Endothelial cell of umbilical vein (primary cell): ENCODE measurements around the gene HOXD12. TPM values are rescaled to one million over a fixed set of nuclear protein-coding genes. Genes with fewer than 3 reads are reported as not detected.
A peak's percentile ranks its signal among the peaks of the same experiment; 100 is the strongest.

Experiments used
- BruUV-seq: library from RNA; stranded (reverse); fragments of 400-500 nt; replicated peaks from 2 replicates; lab custom pipeline; 2021; lab: Mats Ljungman, UMichigan
- CTCF ChIA-PET: fragments of 300-600, 350-600 bp; sonication (Branson Sonifier 250); formaldehyde crosslinking; loops from one replicate; lab custom pipeline; 2021; ENCODE audit warnings: antibody characterized with exemption, inconsistent platforms; lab: Charles Lee
- POLR2A ChIA-PET: fragments of 300-600, 350-600 bp; sonication (Branson Sonifier 250); formaldehyde crosslinking; loops from one replicate; lab custom pipeline; 2021; ENCODE audit warnings: antibody characterized with exemption, inconsistent platforms; lab: Charles Lee
- DNase-seq: peaks from one replicate; pipeline ENCODE4 v3.0.0-alpha.2; 2011; ENCODE audit warnings: low read depth, low spot score
- FAIRE-seq: peaks from 2 replicates; lab custom pipeline; 2011; peaks lifted over from hg19 to GRCh38; lab: Jason Lieb, UNC
- H2AFZ ChIP-seq: 2 replicates; pipeline ENCODE4 v1.6.0; 2012; ENCODE audit warnings: low read depth, low read length, control low read depth, inconsistent platforms
- H3K27ac ChIP-seq: 2 replicates; pipeline ENCODE4 v1.5.1; 2011; ENCODE audit warnings: low read depth, mild to moderate bottlenecking, control low read depth, low read length, moderate library complexity; ENCODE audit not compliant: insufficient read depth
- H3K27me3 ChIP-seq, 2 experiments: 2 replicates each; pipeline versions ENCODE4 v1.6.0 to v1.6.1; 2011; ENCODE audit warnings: low read length in 2 of 2, mixed read lengths in 1 of 2; ENCODE audit not compliant: control insufficient read depth in 2 of 2, insufficient read depth in 2 of 2
- H3K36me3 ChIP-seq, 2 experiments: 2 replicates in 1 of 2; 3 replicates in 1 of 2; pipeline ENCODE4 v1.5.1; 2011; ENCODE audit warnings: low read length in 2 of 2, mild to moderate bottlenecking in 1 of 2, moderate library complexity in 1 of 2; ENCODE audit not compliant: control insufficient read depth in 2 of 2, insufficient read depth in 2 of 2; ENCODE audit errors: extremely low read depth in 1 of 2
- H3K4me1 ChIP-seq: 3 replicates; pipeline ENCODE4 v1.5.1; 2011; ENCODE audit warnings: mild to moderate bottlenecking, low read length; ENCODE audit not compliant: control insufficient read depth, insufficient read depth; ENCODE audit errors: extremely low read depth
- H3K4me2 ChIP-seq: 2 replicates; pipeline ENCODE4 v1.6.1; 2011; ENCODE audit warnings: low read length, control low read depth, mixed read lengths; ENCODE audit not compliant: insufficient read depth
- H3K4me3 ChIP-seq, 3 experiments: fragments of 200-600 bp in 1 of 3; sonication (generic), shearing (Covaris generic) in 1 of 3; replicated peaks in 1 of 3; 2 replicates each; pipeline ENCODE4 v1.5.1; 2011 to 2016; ENCODE audit warnings: control low read depth in 3 of 3, low read length in 3 of 3, mild to moderate bottlenecking in 2 of 3, inconsistent platforms in 1 of 3, low read depth in 1 of 3, moderate library complexity in 1 of 3; ENCODE audit not compliant: insufficient read depth in 1 of 3
- H3K79me2 ChIP-seq: 2 replicates; pipeline ENCODE4 v1.6.0; 2012; ENCODE audit warnings: low read length, inconsistent platforms; ENCODE audit not compliant: control insufficient read depth, insufficient read depth
- H3K9ac ChIP-seq: replicated peaks from 2 replicates; pipeline ENCODE3; 2011; ENCODE audit warnings: low read length, control low read depth; ENCODE audit not compliant: insufficient read depth; ENCODE audit errors: extremely low read depth
- H3K9me1 ChIP-seq: replicated peaks from 3 replicates; pipeline ENCODE4 v1.6.0; 2011; ENCODE audit warnings: mild to moderate bottlenecking, low read length; ENCODE audit not compliant: control insufficient read depth, insufficient read depth; ENCODE audit errors: extremely low read depth
- H3K9me3 ChIP-seq: replicated peaks from 2 replicates; pipeline ENCODE4 v1.5.1; 2012; ENCODE audit warnings: low read length, inconsistent platforms; ENCODE audit not compliant: control insufficient read depth, insufficient read depth
- H4K20me1 ChIP-seq: replicated peaks from 2 replicates; pipeline ENCODE3; 2011; ENCODE audit warnings: mild to moderate bottlenecking, low read length; ENCODE audit not compliant: control insufficient read depth, insufficient read depth; ENCODE audit errors: extremely low read depth
- CTCF ChIP-seq, 2 donors: IDR thresholded peaks; 1 replicate in 1 of 2; 2 replicates in 1 of 2; pipeline ENCODE4 v1.5.1; 2011; ENCODE audit warnings: low read length in 2 of 2, mild to moderate bottlenecking in 2 of 2, moderate library complexity in 2 of 2, control low read depth in 1 of 2, inconsistent platforms in 1 of 2, low read depth in 1 of 2; ENCODE audit not compliant: insufficient read depth in 1 of 2; ENCODE audit errors: extremely low read depth in 1 of 2
- EZH2 ChIP-seq: IDR thresholded peaks from 2 replicates; pipeline ENCODE4 v1.6.1; 2012; ENCODE audit warnings: borderline replicate concordance, low read depth, mild to moderate bottlenecking, moderate library complexity, low read length, inconsistent platforms; ENCODE audit not compliant: severe bottlenecking
- FOS ChIP-seq: IDR thresholded peaks from 2 replicates; pipeline ENCODE4 v1.6.1; 2011; ENCODE audit warnings: mild to moderate bottlenecking, low read length, moderate library complexity, borderline replicate concordance; ENCODE audit not compliant: insufficient read depth
- GATA2 ChIP-seq: IDR thresholded peaks from 2 replicates; pipeline ENCODE4 v1.7.0; 2011; ENCODE audit warnings: low read depth, mild to moderate bottlenecking, moderate library complexity, mixed read lengths, low read length; ENCODE audit not compliant: insufficient read length, insufficient read depth
- JUN ChIP-seq: IDR thresholded peaks from 2 replicates; pipeline ENCODE4 v1.6.1; 2011; ENCODE audit warnings: borderline replicate concordance, low read depth; ENCODE audit not compliant: insufficient read length, insufficient read depth
- MYC ChIP-seq: IDR thresholded peaks from one replicate; pipeline ENCODE4 v1.6.1; 2011; ENCODE audit warnings: mild to moderate bottlenecking, low read depth, low read length
- POLR2A ChIP-seq: IDR thresholded peaks from 2 replicates; pipeline ENCODE4 v1.6.1; 2012; ENCODE audit warnings: low read depth, mild to moderate bottlenecking, control low read depth, low read length
- POLR2AphosphoS5 ChIP-seq: IDR thresholded peaks from 2 replicates; pipeline ENCODE4 v1.6.1; 2012; ENCODE audit warnings: low read depth, mild to moderate bottlenecking, control low read depth, low read length, moderate library complexity; ENCODE audit not compliant: insufficient read depth
- dilution Hi-C: fragments of 300-500 bp; cut with MboI; formaldehyde crosslinking; loops from one replicate; pipeline ENCODE4 v1.15.0; 2019; ENCODE audit warnings: low sequenced_read_pairs; ENCODE audit not compliant: extremely low pct_ligation_motif_present
- intact Hi-C: fragments of 100-400 bp; cut with micrococcal nuclease; formaldehyde crosslinking; loops from one replicate; pipeline ENCODE4 v1.10.0; 2022
- microRNA counts: library from miRNA; unstranded; fragments of <30 nt; microRNA quantifications from one replicate; lab custom pipeline; 2016
- microRNA-seq: library from miRNA; unstranded; fragments of <30 nt; microRNA quantifications from one replicate; pipeline ENCODE4 v1.2.0, GENCODE V29; 2021; ENCODE audit warnings: borderline number of aligned reads, borderline replicate concordance
- polyA plus RNA-seq, 4 experiments: library from polyadenylated mRNA; depleted of rRNA in 3 of 4; stranded (reverse) in 3 of 4; unstranded in 1 of 4; fragments of >200 nt; gene quantifications; 2 replicates each; pipeline versions ENCODE4 v1.2.1 to v1.2.3, GENCODE V29; 2011 to 2012; ENCODE audit warnings: missing spikeins in 1 of 4
- small RNA-seq: library from RNA; depleted of rRNA; stranded (forward); fragments of <200 nt; gene quantifications from one replicate; pipeline ENCODE3, GENCODE V24; 2012; ENCODE audit warnings: low replicate concordance, low read depth; ENCODE audit not compliant: insufficient read depth, insufficient read length
- total RNA-seq: library from RNA; stranded (reverse); gene quantifications from 2 replicates; pipeline ENCODE4 v1.2.3, GENCODE V29; 2021
- TF ChIP-seq, protein P1 (sequence below): IDR thresholded peaks from 2 replicates; pipeline ENCODE4 v1.6.1; 2011; ENCODE audit not compliant: insufficient read depth, insufficient read length

HOXD12 gene
- total and polyA plus RNA-seq, 2 donors (not counting 3 experiments of a cell fraction or from before 2014, with no cell fraction given): not detected

GRCh38 chr2:176151442-176152287 is 52.1 kb downstream of the HOXD12 start, which contains the start of gene HOXD4:
HOXD4 (plus strand) TSS chr2:176151550; CDS start chr2:176151634, 84 bp downstream.
- Histone ChIP-seq H4K20me1 (no peaks in the 10 kb centered on the region), H3K9ac (no peak within 1 kb of the TSS), H3K4me1 (no peaks in the 10 kb centered on the region), H3K27me3 (no peaks in the 10 kb centered on the region), H3K4me2 (no peak within 1 kb of the TSS), H3K79me2 (peaks cover 26% of the 10 kb centered on the region), H2AFZ (no peak within 1 kb of the TSS), H3K36me3 (peaks cover 2 to 22% of the 10 kb centered on the region in 2 experiments), H3K9me1 (no peaks in the 10 kb centered on the region), H3K4me3 (no peak within 1 kb of the TSS), H3K27ac (no peak within 1 kb of the TSS), H3K9me3 (no peaks in the 10 kb centered on the region)
- POLR2A ChIA-PET: no interaction called here
- intact Hi-C loops: no loop called here
- dilution Hi-C loops: no loop called here
- TF ChIP-seq FOS: no peak
- TF ChIP-seq POLR2AphosphoS5: no peak
- TF ChIP-seq MYC: no peak
- TF ChIP-seq CTCF (IDR thresholded peaks at IDR 0.05; ENCODE audit: extremely low read depth in 1 of 2, insufficient read depth in 1 of 2, low read depth in 1 of 2, low read length in 2 of 2): no peak
- TF ChIP-seq, protein P1, sequence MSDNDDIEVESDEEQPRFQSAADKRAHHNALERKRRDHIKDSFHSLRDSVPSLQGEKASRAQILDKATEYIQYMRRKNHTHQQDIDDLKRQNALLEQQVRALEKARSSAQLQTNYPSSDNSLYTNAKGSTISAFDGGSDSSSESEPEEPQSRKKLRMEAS: no peak
- TF ChIP-seq JUN: no peak
- no peak for TF ChIP-seq POLR2A
- TF ChIP-seq EZH2: no peak
- TF ChIP-seq GATA2: no peak
- DNase-seq (no peak), FAIRE-seq (no peak)
- CTCF ChIA-PET: interaction anchor here (0.9 to 3.0 kb wide), 6 partner anchors 13 to 487 kb away, joined by 3 to 11 read pairs (median 4); no protein-coding TSS in a partner anchor
- no TSS peak for BruUV-seq

MicroRNAs encoded within 50 kb of the gene (microRNA counts, 767-probe panel; counts per million panel counts)
- 723 counts per million, percentile 96 among the panel's probes with 10 or more counts for microRNA hsa-miR-10b-5p (lab: Ali Mortazavi, UCI)

Small RNAs within 50 kb of the gene (microRNA-seq; reads per million reads assigned to microRNA genes)
- gene MIR10B: 10,221 reads per million, percentile 97 among the genes with 10 or more reads in this experiment

Small RNAs within 50 kb of the gene (small RNA-seq; reads per million reads assigned to genes)
- gene MIR10B: 341 reads per million, percentile 99 among the genes with 10 or more reads in this experiment

Other genes with a start within 250 kb of the HOXD12 start
- gene LNPK, start 97.5 kb upstream of the HOXD12 start, total RNA-seq: 11.2 and 11.8 TPM in 2 replicates
- gene LNPK, start 97.5 kb upstream of the HOXD12 start, polyA plus RNA-seq: 1.9 and 2.4 TPM in 2 replicates
- gene EVX2, start 15.8 kb upstream of the HOXD12 start, total RNA-seq: not detected in 2 replicates
- gene EVX2, start 15.8 kb upstream of the HOXD12 start, polyA plus RNA-seq: not detected in 2 replicates
- gene HOXD13, start 7.1 kb upstream of the HOXD12 start, total RNA-seq: not detected in 2 replicates
- gene HOXD13, start 7.1 kb upstream of the HOXD12 start, polyA plus RNA-seq: not detected in 2 replicates
- not detected in 2 replicates for gene HOXD11, start 7.5 kb downstream of the HOXD12 start, total RNA-seq
- gene HOXD11, start 7.5 kb downstream of the HOXD12 start, polyA plus RNA-seq: not detected in 2 replicates
- not detected in 2 replicates for gene HOXD10, start 17.0 kb downstream of the HOXD12 start, total RNA-seq
- not detected in 2 replicates for gene HOXD10, start 17.0 kb downstream of the HOXD12 start, polyA plus RNA-seq
- 3.5 and 3.9 TPM in 2 replicates for gene HOXD9, start 22.9 kb downstream of the HOXD12 start, total RNA-seq
- gene HOXD9, start 22.9 kb downstream of the HOXD12 start, polyA plus RNA-seq: 1.9 and 2.3 TPM in 2 replicates
- 14.9 and 15.6 TPM in 2 replicates for gene HOXD8, start 29.9 kb downstream of the HOXD12 start, total RNA-seq
- gene HOXD8, start 29.9 kb downstream of the HOXD12 start, polyA plus RNA-seq: 6.4 and 7.2 TPM in 2 replicates
- gene HOXD4, start 51.8 kb downstream of the HOXD12 start, total RNA-seq: 11.5 and 13.7 TPM in 2 replicates
- 7.6 TPM in 2 replicates for gene HOXD4, start 51.8 kb downstream of the HOXD12 start, polyA plus RNA-seq
- gene HOXD3, start 57.5 kb downstream of the HOXD12 start, total RNA-seq: 15.3 and 20.9 TPM in 2 replicates
- 2.9 and 3.3 TPM in 2 replicates for gene HOXD3, start 57.5 kb downstream of the HOXD12 start, polyA plus RNA-seq
- 10.4 and 14.1 TPM in 2 replicates for gene HOXD1, start 88.9 kb downstream of the HOXD12 start, total RNA-seq
- gene HOXD1, start 88.9 kb downstream of the HOXD12 start, polyA plus RNA-seq: 6.6 and 8.7 TPM in 2 replicates
- 31.3 and 31.7 TPM in 2 replicates for gene MTX2, start 169.6 kb downstream of the HOXD12 start, total RNA-seq
- gene MTX2, start 169.6 kb downstream of the HOXD12 start, polyA plus RNA-seq: 23.6 and 31.3 TPM in 2 replicates